ENCODE measurements around the gene WNK3. TPM values are rescaled to one million over a fixed set of nuclear protein-coding genes. Genes with fewer than 3 reads are reported as not detected.

WNK3 gene
- total and polyA plus RNA-seq, 10 of the 15 experiments (the other 5 are each of a cell fraction or from before 2014, with no cell fraction given), result 0.02 to 0.15 (median 0.03) TPM; not detected in 1

GRCh38 chrX:54246866-54247265, 111.0 kb downstream of the WNK3 start:
- RAD21 ChIA-PET (ENCODE audit: unreplicated experiment), result no interaction called here
- Histone ChIP-seq H3K79me2 (ENCODE audit: control insufficient read depth, insufficient read depth, low read length) (no peaks in the 10 kb centered on the region), H3K9ac (ENCODE audit: control insufficient read depth, insufficient read depth, low read length) (no peak overlapping the region), H4K20me1 (ENCODE audit: control insufficient read depth, insufficient read depth) (no peaks in the 10 kb centered on the region), H3K4me1 (ENCODE audit: control insufficient read depth, insufficient read depth, low read length) (no peaks in the 10 kb centered on the region), H3K9me3 (replicated peaks; ENCODE audit: control insufficient read depth, insufficient read depth, low read length) (no peaks in the 10 kb centered on the region), H3K27ac (ENCODE audit: control insufficient read depth, insufficient read depth) (no peak overlapping the region), H3K4me3 (no peak overlapping the region), H3K36me3 (ENCODE audit: control insufficient read depth in 2 of 2, insufficient read depth in 2 of 2, low read length in 1 of 2) (no peaks in the 10 kb centered on the region), H3K27me3 (replicated peaks in 1 of 2; ENCODE audit: control insufficient read depth in 2 of 2, insufficient read depth in 2 of 2, low read length in 1 of 2) (no peaks in the 10 kb centered on the region; a peak in 1 of 4 replicates), H3K4me2 (ENCODE audit: control insufficient read depth, insufficient read depth) (no peak overlapping the region), H2AFZ (ENCODE audit: control insufficient read depth, low read depth, low read length) (no peak overlapping the region)
- SMC1A ChIA-PET (ENCODE audit: uncharacterized antibody, unreplicated experiment), result no interaction called here
- no TSS peak for BruUV-seq (replicated peaks)
- CTCF ChIA-PET, result no interaction called here
- in situ Hi-C loops (cut with MboI) (no loop called here), intact Hi-C loops (cut with micrococcal nuclease; ENCODE audit: unreplicated experiment) (no loop called here)
- TF ChIP-seq ZSCAN29 (IDR thresholded peaks at IDR 0.05) (no peak), SPI1 (IDR thresholded peaks at IDR 0.05; ENCODE audit: borderline replicate concordance, insufficient read depth, low read depth, low read length) (no peak), IRF5 (IDR thresholded peaks at IDR 0.05; ENCODE audit: borderline replicate concordance) (no peak), BACH1 (IDR thresholded peaks at IDR 0.05; ENCODE audit: borderline replicate concordance) (no peak), MTA2 (IDR thresholded peaks at IDR 0.05; ENCODE audit: low read depth) (no peak), SREBF1 (IDR thresholded peaks at IDR 0.05; ENCODE audit: low read length) (no peak), PKNOX1 (IDR thresholded peaks at IDR 0.05) (no peak), POU2F2 (IDR thresholded peaks at IDR 0.05; ENCODE audit: borderline replicate concordance, low read depth, low read length) (no peak), NR2C1 (IDR thresholded peaks at IDR 0.05) (no peak), SUPT20H (IDR thresholded peaks at IDR 0.05; ENCODE audit: borderline replicate concordance, control insufficient read depth, low read depth, low read length) (no peak), SMARCA5 (IDR thresholded peaks at IDR 0.05) (no peak), YY1 (IDR thresholded peaks at IDR 0.05; ENCODE audit: low read depth, low read length) (no peak), MYC (IDR thresholded peaks at IDR 0.05; ENCODE audit: insufficient read depth, insufficient read length, insufficient replicate concordance, low read length, severe bottlenecking) (no peak), NFYB (IDR thresholded peaks at IDR 0.05; ENCODE audit: insufficient read depth, low read depth, low read length) (no peak), PAX5 (IDR thresholded peaks at IDR 0.05; ENCODE audit: borderline replicate concordance, low read depth, low read length) (no peak), HSF1 (IDR thresholded peaks at IDR 0.05; ENCODE audit: low read depth, low read length) (no peak), SMAD1 (IDR thresholded peaks at IDR 0.05; ENCODE audit: low read depth, partially characterized antibody) (no peak), TCF7 (IDR thresholded peaks at IDR 0.05; ENCODE audit: borderline replicate concordance) (no peak), NR2C2 (IDR thresholded peaks at IDR 0.05; ENCODE audit: borderline replicate concordance, control insufficient read depth, insufficient read length, low read depth) (no peak), PBX3 (IDR thresholded peaks at IDR 0.05; ENCODE audit: insufficient replicate concordance, low read depth, low read length) (no peak)
- POLR2A ChIA-PET, result no interaction called here
- ATAC-seq (no peak), DNase-seq (ENCODE audit: low read depth, low spot score) (no peak), FAIRE-seq (no peak)

All from GM12878 (cell line).